Lung (tissue), 12 donors: Measurements from ENCODE around the gene IFT81. TPM values are rescaled to one million over a fixed set of nuclear protein-coding genes. Genes with fewer than 3 reads are reported as not detected.
A peak's percentile ranks its signal among the peaks of the same experiment; 100 is the strongest.

ENCODE experiments used
- ATAC-seq: fragments of 200-7000 bp; cut with Tn5 transposase; one replicate; pipeline ENCODE4 v1.9.1; 2020; ENCODE audit warnings: moderate number of reproducible peaks; ENCODE audit not compliant: insufficient read depth, low FRiP score
- DNase-seq, 3 donors: peaks; one replicate each; pipeline ENCODE4 v3.0.0-alpha.2; 2013 to 2017
- H3K27ac ChIP-seq, 2 donors: one replicate each; pipeline ENCODE4 v1.5.1; 2013; ENCODE audit warnings: mild to moderate bottlenecking in 2 of 2, moderate library complexity in 2 of 2, control low read depth in 1 of 2, inconsistent platforms in 1 of 2, low read depth in 1 of 2, low read length in 1 of 2
- H3K27me3 ChIP-seq, 3 donors: one replicate each; pipeline ENCODE4 v1.5.1; 2013; ENCODE audit warnings: low read length in 2 of 3; ENCODE audit not compliant: control insufficient read depth in 3 of 3, insufficient read depth in 3 of 3
- H3K36me3 ChIP-seq, 4 donors: one replicate each; pipeline ENCODE4 v1.5.1; 2013; ENCODE audit warnings: low read length in 4 of 4, mild to moderate bottlenecking in 1 of 4, moderate library complexity in 1 of 4; ENCODE audit not compliant: control insufficient read depth in 4 of 4, insufficient read depth in 4 of 4
- H3K4me1 ChIP-seq, 5 donors: one replicate each; pipeline ENCODE4 v1.5.1; 2013; ENCODE audit warnings: low read length in 5 of 5, mild to moderate bottlenecking in 2 of 5, moderate library complexity in 1 of 5; ENCODE audit not compliant: control insufficient read depth in 5 of 5, insufficient read depth in 5 of 5
- H3K4me3 ChIP-seq: one replicate; pipeline ENCODE4 v1.5.1; 2013; ENCODE audit warnings: mild to moderate bottlenecking, control low read depth, moderate library complexity
- H3K9ac ChIP-seq, 2 donors: one replicate each; pipeline ENCODE4 v1.5.1; 2013; ENCODE audit warnings: low read length in 2 of 2, control low read depth in 1 of 2; ENCODE audit not compliant: insufficient read depth in 1 of 2
- H3K9me3 ChIP-seq, 4 donors: one replicate each; pipeline ENCODE4 v1.5.1; 2013; ENCODE audit warnings: low read length in 3 of 4, mild to moderate bottlenecking in 1 of 4, moderate library complexity in 1 of 4; ENCODE audit not compliant: control insufficient read depth in 4 of 4, insufficient read depth in 3 of 4
- WGBS, 2 donors: extraction: QIAGEN DNeasy Blood & Tissue Kit; methylation state at CpG; one replicate each; pipeline ENCODE4 v1.1.7; 2013; 5-methylcytosine and 5-hydroxymethylcytosine counted together
- polyA plus RNA-seq, 2 donors: library from polyadenylated mRNA; stranded (reverse); fragments of 200-250 nt; gene quantifications; one replicate each; pipeline ENCODE4 v1.2.1, GENCODE V29; 2013
- total RNA-seq, 2 donors: library from RNA; depleted of rRNA in 1 of 2; stranded (reverse); fragments of >200 nt in 1 of 2; gene quantifications; one replicate each; pipeline ENCODE4 v1.2.1, GENCODE V29; 2014 to 2021
- TF ChIP-seq, protein P1 (sequence below): IDR thresholded peaks from 2 replicates; pipeline ENCODE4 v1.5.1; 2012; ENCODE audit warnings: mild to moderate bottlenecking; ENCODE audit errors: control extremely low read depth, extremely low read depth
- donor health status: control.
- donor health status: control.
- donor health status: Bipolar disorder and iron deficiency.
- donor health status: healthy.
- donor health status: DM: yes; HTN: yes; CAD: no.

IFT81 gene
- total and polyA plus RNA-seq, 4 donors = 5.4 to 43.1 (median 10.8) TPM

DNA sequence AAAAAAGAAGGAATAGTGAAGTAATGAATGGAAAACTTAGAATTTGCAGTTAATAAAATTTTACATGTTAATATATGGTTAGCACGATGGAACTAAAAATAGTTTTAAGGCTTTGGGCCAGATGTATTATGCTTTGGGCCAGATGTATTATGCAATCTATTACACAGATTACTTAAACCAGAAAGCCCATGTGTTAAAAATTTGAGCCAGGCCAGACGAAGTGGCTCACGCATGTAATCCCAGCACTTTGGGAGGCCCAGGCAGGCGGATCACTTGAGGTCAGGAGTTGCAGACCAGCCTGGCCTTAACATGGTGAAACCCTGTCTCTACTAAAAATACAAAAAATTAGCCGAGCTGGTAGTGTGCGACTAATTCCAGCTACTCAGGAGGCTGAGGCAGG is 17.2 kb downstream of the IFT81 start:
- H3K4me1 ChIP-seq = peaks cover 0 to 4% (median 0%) of the 10 kb centered on the region in 5 donors
- ATAC-seq = no peak
- peak; percentile 30 to 87 (median 69) for DNase-seq

DNA sequence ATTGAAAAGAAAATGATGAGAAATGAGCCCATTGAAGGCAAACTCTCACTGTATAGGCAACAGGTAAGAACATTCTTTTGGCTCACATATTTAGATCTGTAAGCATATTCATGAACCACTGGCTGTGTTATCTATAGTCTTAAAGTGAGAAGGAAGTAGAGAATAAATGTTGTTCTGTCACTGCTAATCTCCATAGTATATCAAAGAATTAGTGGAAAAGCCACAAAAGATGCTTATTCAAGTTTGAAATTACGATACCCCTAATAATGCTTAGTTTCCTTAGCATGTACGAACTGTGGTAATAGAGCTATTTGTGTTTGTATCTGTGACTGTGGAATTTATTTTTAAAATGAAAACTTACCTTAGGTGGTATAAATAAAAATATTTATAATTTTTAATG is 22.8 kb downstream of the IFT81 start:
- DNase-seq (no peak), ATAC-seq (no peak)
- Histone ChIP-seq H3K36me3 (peaks cover 0 to 37% (median 20%) of the 10 kb centered on the region in 4 donors), H3K4me1 (no peaks in the 10 kb centered on the region), H3K9ac (no peak overlapping the region), H3K4me3 (no peak overlapping the region), H3K27ac (no peak overlapping the region), H3K9me3 (no peaks in the 10 kb centered on the region), H3K27me3 (no peaks in the 10 kb centered on the region)
- WGBS, 2 donors = 90 to 96% methylated on average over 2 of the region's 2 CpGs
- TF ChIP-seq, protein P1, sequence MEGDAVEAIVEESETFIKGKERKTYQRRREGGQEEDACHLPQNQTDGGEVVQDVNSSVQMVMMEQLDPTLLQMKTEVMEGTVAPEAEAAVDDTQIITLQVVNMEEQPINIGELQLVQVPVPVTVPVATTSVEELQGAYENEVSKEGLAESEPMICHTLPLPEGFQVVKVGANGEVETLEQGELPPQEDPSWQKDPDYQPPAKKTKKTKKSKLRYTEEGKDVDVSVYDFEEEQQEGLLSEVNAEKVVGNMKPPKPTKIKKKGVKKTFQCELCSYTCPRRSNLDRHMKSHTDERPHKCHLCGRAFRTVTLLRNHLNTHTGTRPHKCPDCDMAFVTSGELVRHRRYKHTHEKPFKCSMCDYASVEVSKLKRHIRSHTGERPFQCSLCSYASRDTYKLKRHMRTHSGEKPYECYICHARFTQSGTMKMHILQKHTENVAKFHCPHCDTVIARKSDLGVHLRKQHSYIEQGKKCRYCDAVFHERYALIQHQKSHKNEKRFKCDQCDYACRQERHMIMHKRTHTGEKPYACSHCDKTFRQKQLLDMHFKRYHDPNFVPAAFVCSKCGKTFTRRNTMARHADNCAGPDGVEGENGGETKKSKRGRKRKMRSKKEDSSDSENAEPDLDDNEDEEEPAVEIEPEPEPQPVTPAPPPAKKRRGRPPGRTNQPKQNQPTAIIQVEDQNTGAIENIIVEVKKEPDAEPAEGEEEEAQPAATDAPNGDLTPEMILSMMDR = no peak

More for the DNA sequence above, 17.2 kb downstream of the IFT81 start:
- Histone ChIP-seq H3K27ac (no peak overlapping the region), H3K4me3 (no peak overlapping the region), H3K9ac (no peak overlapping the region), H3K36me3 (peaks cover 4 to 25% (median 7%) of the 10 kb centered on the region in 4 donors), H3K27me3 (no peaks in the 10 kb centered on the region), H3K9me3 (no peaks in the 10 kb centered on the region)
- 60 to 67% methylated on average over 6 of the region's 6 CpGs for WGBS, 2 donors
- TF ChIP-seq, protein P1 = no peak

DNA sequence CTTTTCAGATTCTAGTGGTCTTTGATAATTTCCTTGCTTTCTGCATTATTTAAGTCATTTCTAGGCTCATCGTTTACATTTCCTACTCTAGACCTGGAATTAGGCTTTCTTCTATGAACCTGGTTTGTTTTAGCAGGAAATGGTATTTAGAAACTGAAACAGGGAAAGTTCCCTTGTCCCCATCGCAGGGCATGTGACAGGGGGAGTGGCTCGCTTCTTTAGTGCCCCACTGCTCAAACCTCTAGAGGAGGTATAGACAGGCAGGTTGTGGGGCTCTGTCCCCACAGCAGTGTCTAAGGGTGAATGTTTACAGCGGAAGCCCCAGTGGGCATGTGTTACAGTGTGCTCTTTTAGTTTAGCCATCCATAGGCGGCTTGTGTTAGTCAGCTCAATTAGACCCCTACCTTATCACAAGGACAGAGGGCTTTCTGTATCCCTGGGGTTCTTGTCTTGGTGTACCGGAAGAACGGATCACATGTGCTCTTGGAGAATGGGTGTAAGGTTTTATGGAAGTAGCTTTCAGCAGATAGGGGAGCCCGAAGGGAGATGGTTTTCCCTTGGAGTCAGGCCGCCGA is 25.0 kb downstream of the IFT81 start:
- H3K36me3 ChIP-seq = peaks cover 0 to 41% (median 22%) of the 10 kb centered on the region in 4 donors
- H3K27me3 ChIP-seq = no peaks in the 10 kb centered on the region
- no peaks in the 10 kb centered on the region for H3K9me3 ChIP-seq
- no peak overlapping the region for H3K9ac ChIP-seq
- DNase-seq (no peak), ATAC-seq (no peak)
- WGBS, 2 donors = 80 to 87% methylated on average over 10 of the region's 10 CpGs
- H3K4me3 ChIP-seq = no peak overlapping the region
- no peak overlapping the region for H3K27ac ChIP-seq
- TF ChIP-seq, protein P1 = no peak
- no peaks in the 10 kb centered on the region for H3K4me1 ChIP-seq

DNA sequence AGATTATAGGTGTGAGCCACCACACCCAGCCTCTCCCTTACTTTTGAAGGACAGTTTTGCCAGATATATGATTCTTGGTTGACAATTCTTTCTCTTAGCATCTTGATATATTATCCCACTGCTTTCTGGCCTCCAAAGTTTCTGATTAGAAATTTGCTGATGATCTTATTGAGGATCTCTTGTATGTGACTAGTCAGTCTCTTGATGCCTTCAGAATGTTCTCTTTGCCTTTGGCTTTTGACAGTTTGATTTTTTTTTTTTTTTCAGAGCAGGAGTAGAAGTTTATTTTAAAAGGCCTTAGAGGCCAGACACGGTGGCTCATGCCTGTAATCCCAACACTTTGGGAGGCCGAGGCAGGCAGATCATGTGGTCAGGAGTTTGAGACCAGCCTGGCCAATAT is 32.6 kb downstream of the IFT81 start:
- no peak for ATAC-seq

More for the DNA sequence above, 32.6 kb downstream of the IFT81 start:
- no peak overlapping the region for H3K27ac ChIP-seq
- DNase-seq = no peak
- H3K27me3 ChIP-seq = no peaks in the 10 kb centered on the region
- peaks cover 0 to 8% (median 3%) of the 10 kb centered on the region in 4 donors for H3K9me3 ChIP-seq
- H3K9ac ChIP-seq = no peak overlapping the region
- peaks cover 0 to 38% (median 18%) of the 10 kb centered on the region in 4 donors for H3K36me3 ChIP-seq
- no peak overlapping the region for H3K4me3 ChIP-seq
- WGBS, 2 donors = 97% methylated on average over 2 of the region's 2 CpGs
- no peaks in the 10 kb centered on the region for H3K4me1 ChIP-seq
- TF ChIP-seq, protein P1 = no peak
